HG02588 (cell line): ENCODE results near the gene RELN.

Source experiments
- ATAC-seq: cut with Tn5 transposase; IDR thresholded peaks from one replicate; pipeline ENCODE4 v1.9.1; 2021; ENCODE audit warnings: mild to moderate bottlenecking, moderate library complexity; ENCODE audit not compliant: unreplicated experiment

Gene RELN

DNA sequence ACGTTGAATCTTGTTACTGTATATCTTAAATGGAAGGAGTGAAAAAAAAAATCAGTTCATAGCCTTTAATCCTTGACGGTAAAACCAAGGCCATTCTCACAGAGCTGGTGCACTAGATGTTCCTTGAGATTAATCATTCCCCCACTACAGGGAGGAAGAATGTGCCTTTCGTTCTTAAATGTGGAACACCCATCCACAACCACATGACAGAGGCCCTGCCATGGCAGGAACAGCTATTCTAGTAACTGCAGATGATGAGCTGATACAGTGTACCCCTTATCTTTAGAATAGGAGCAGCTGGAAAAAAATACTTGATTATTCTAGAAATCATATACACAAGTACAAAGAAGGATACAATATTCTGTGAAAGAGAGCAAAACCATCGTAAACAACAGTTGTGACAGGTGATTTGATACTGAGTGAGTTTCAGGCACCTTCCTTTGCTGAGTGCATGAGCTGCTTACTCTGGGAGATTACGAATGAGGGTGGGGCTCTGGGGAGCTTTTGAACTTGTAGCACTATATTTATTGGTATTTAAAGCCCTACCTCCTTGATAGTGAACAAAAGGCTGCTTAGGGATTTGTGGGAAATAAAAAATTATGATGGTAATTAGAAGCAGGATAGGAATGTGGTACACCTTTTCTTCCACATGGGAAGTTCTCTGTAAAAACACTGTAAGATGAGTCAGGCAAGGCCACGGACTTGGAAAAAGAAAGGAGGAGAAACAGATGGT, 299.1 kb downstream of the RELN start:
- ATAC-seq = no peak

DNA sequence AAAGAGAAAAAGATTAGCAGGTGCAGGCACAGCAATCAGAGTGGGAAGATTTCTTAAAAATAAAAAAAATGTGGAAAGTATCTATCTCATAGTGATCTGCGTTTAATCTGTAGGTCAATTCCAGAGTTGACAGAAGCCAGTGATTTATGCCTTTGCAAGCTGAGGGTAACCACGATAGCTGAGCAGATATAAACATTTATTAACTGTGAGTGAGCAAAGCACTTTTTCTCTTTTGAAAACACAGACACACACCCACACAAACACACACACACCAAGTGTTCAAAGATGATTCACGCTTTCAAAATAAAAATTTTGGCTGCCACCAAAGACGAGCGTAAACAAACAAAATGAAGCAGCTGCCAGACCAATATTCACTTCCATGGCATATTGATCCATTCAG, 300.2 kb downstream of the RELN start:
- ATAC-seq = no peak

DNA sequence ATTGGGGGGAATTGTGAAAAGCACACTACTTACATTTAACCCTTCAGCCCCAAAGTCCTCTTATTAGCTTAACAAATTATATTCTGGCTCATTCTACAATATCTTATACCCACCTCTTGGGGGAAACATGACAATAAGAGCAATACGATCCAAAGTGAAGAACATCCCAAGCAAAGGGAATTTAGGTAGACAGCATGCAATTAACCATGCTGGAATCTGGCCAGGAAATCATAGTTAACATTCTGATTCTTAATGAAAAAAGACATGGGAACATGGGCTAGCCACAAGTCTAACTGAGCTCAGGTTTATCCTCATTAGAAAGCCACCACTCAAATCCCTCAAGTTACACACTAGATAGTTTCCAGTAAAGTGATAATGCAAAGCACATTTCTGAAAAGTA, 301.5 kb downstream of the RELN start:
- ATAC-seq = no peak

DNA sequence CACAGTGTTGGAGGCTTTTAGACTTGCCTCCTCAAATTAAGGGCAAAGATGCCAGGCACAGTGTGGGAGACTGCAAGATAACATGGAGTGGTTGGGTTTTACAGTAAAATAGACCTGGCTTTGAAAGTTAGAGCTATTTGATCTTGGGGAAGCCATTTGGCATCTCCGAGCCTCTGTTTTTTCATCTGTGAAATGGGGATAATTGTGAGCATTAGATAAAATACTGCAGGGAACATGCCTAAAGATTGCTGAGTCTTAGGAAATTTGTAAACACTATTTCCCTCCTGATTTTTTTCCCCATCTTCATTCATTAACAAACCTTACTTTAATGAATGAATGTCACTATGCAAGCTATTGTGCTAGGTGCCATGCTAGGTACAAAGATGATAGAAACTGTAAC, 302.2 kb downstream of the RELN start:
- ATAC-seq = no peak

DNA sequence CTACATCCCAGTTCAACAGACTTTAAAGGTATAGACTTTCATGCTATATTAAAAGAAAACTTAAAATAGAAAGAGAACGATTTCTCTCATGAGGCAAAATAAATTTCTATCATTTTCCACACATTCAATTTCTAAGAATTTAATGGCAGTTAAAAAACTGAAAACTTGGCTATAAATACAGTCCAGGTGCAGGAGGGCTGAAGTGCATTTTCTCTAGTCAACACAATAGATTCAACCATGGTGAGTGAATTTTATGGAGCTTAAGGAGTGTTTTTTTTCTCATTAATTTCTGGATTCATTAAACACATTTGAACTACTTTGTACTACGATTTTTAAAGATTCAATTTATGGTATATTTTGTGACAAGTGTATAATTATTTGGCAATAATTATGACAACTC, 302.7 kb downstream of the RELN start:
- ATAC-seq = no peak

DNA sequence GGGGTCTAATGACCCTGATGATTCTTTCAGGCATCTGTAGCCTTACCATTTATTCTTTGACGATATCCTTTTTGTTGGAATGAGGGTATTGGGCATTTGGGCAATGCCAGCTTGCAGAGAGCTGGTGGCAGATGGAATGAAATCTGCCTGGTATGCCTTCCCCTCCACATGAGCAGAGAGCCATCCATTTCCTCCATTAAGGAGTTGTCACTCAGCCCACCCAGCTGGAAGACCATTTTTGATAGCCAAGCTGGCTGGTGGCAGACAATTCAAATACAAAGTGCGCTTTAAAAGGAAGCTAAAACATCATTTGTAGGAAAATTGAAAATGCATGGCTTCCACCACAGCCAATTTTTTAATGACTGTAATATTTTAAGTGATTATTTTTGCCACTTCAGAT, 303.4 kb downstream of the RELN start:
- ATAC-seq = no peak

DNA sequence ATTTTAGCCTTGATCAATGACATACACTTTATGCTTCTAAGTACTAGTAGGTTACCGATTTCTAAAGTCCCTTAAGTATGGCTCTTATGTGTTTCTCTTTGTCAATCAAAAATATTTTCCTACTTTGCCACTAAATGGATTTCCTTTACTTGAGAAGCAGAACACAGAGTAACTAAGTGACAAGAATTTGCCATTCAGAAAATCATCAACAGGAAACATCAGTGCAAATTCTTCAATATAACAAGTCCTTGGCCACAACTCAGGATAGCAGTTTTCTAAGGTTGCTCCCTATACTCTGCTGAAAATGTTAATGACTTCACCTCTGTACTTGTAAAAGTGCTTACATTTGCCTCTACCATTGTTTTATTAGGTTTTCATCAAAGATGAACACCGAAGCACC, 303.8 kb downstream of the RELN start:
- no peak for ATAC-seq

DNA sequence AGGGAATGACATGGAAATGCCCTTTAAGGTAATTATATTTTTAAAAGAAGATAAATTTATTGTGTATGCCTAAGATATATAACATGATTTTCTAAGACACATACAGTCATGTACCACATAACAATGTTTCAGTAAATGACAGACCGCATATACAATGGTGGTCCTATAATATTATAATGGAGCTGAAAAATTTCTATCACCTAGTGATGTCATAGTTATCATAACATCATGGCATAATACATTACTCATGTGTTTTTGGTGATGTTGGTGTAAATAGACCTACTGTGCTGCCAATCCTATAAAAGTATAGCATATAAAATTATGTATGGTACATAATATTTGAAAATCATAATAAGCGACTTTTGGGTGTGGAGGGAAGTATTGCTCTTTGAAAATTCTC, 306.1 kb downstream of the RELN start:
- no peak for ATAC-seq

DNA sequence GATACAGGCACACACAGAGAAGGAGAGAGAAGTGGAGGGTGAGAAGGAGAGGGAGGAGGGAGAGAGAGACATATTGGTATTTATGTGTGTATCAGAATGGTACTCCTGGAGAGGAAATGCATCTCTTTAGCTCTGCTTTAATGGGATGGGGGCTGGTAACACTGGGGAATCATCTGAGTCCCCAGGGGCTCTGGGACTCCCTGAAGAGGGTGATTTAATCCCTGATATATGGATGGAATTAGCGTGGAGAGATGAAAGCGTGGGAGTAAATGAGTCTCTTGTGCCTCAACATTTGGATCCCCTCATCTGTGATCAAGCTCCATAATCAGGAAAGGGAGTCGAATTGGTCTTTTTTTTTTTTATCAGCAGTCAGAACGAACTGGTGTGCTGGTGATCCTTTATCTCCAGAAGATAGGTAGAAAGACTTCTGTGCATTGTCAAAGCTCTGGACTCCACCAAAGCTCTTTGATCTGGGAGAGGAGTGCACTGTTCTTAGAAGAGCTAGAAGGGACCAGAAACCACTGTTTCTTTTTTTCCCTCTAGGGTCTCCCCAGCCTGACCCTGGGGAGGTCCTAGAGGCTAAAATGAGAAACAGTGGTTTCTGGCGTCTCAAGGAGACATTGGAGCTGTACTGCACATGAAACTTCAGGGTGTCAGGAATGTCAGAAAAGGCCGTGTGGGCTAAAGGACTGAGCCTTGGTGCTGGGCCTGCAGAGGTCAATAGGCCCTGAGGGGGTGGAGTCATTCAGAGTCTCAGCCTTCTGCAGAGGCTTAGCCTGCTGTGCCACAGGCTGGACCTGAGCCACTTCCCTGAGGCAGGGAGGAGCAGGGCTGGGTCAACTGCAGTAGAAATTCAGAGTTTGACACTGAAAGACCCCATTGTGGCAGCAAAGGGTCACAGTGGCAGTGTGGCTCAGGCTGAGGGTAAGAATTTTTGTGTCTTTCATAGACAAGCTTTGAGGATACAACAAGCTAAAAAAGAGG, 309.0 kb downstream of the RELN start:
- no peak for ATAC-seq

DNA sequence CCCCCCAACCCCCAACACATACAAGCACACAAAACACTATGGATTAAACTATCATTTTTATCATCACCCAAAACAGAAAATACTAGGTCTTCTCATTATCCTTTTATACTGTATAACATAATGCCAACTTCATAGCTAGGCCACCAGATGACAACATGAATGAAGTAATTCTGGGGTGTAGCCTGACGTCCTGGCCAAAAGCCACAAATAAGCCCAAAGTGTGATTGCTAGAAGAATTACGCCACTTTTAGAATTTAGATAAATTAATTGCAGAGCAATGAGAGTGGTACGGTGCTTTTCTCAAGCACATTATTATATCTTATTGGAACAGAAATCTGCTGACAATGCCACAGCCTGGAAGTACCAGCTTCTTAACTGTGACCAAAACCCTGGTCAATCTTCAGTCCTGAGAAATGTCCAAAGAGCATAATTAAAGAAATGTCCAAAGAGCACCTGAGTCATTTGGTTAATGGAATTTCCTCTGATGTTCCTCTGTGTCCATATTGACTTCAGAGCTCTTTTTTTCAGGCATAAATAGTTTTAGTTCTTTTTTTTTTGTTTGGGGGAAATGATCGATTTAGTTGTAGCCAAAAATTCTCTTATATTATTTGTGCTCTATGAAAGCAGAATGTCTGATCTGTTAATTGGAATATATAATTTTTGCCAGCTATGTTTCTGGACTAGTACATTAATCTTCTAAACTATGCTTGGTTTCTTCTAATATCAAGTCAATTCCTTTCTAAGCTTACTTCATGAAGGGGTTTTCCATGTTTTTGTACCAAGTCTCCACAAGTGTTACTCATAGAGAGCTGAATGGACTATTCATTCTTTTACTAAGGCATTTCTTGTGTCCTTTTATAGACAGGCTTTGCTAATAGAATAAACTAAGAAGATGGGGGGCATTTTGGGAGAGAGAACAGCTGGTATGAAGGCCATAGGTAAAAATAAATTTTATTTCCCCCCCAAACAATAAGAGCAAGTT, 310.0 kb downstream of the RELN start:
- ATAC-seq = no peak

DNA sequence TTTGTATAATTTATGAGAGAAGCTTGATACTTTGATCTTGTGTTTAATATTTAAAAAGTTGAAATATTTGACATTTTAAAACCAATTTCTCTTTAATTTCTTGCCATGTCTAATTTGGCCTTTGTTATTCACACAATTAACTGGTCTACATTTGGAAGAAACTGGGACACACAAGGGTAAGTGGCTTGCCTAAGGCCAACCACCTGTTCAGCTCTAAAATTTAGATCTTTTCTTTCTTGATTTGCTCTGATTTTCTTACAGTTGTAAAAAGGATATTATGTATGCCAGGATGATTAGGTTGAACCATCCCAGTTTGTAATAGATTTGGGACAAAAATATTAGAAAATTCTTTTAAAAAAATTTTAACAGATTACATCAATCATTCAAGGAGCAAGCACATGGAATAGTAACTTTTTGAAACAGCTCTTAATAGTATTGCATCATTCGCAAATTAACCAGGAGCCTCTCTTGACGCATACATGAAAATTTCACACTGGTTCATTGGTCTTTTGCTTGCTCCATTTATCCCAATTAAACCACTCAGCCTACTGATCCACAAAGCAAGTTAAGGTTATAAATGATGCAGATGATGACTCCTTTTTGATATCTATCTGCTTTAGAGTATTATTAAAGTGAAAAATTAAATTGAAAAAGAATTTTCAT, 321.0 kb downstream of the RELN start:
- no peak for ATAC-seq

DNA sequence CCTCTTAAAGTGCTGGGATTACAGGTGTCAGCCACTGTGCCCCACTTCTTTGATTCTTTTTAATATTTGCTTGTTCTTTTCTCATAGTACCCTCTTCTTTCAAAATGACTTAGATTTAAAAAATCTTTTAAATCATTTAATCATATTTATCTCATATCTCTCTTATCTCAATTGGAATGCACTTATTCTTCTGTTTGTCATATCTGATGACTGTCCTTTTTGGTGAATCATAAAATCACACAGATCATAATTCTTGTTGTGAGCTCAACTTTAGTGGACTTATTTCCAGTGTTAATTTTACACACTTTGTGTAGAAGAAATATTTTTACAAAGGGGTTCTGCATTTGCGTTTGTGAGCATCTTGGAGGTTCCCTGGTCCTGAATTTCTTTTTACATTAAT, 323.1 kb downstream of the RELN start:
- ATAC-seq = no peak

DNA sequence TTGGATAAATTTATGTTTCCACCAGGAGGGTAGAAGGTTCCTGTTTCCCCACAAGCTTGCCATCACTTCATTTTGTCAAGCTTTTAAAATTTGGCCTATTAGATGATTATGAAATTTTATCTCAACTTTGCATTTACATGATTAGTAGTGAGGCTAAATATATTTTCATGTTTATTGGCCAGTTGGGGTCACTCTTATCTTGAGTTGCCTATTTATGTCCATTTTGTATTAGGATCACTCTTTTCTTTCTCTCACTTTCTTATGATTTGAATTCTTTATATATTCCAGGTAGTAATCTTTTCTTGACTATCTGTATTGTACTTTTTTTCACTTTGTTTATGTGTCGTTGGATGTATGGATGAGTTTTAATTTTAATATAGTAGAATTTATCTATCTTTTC, 324.9 kb downstream of the RELN start:
- ATAC-seq = no peak

DNA sequence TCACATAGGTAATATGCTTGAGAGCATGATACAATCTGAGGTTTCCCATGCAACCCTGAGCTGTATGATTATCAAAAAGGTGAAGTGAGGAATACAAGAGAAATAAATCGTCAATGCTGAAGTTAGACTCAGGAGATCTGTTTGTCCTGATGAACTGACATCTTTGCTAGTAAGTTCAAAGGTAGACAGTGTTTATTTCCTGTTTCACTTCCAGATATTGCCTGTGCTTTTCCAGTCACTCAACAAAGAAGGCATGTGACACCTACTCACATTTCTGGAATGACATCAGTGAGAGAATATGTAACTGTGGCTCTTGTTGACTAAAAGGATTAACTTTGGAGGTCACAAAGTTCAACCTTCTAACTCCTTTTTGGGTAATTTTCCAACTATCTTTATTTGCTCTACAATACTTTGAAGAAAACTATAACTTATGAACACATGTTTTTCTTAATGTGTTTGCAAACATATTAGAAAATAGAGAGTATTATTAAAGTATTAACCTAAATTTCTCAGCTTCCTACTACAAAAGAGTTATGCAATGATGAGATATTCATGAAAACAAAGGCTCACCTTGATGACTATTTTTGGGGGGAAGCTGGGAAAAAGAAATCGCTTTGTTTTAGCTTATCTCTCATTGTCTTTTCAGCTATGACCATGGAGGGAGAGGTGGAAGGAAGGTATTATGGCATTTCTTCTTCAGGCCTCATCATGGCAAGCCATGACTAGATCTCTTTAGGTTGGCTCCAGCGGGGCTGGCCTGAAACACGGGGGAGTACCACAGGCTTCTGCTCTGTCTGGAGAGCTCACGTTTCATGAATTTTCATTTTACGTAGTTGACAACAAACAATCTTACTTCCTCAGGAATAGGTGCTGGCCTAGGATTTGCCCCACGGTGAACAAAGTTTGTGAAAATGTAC, 328.7 kb downstream of the RELN start:
- ATAC-seq = no peak

DNA sequence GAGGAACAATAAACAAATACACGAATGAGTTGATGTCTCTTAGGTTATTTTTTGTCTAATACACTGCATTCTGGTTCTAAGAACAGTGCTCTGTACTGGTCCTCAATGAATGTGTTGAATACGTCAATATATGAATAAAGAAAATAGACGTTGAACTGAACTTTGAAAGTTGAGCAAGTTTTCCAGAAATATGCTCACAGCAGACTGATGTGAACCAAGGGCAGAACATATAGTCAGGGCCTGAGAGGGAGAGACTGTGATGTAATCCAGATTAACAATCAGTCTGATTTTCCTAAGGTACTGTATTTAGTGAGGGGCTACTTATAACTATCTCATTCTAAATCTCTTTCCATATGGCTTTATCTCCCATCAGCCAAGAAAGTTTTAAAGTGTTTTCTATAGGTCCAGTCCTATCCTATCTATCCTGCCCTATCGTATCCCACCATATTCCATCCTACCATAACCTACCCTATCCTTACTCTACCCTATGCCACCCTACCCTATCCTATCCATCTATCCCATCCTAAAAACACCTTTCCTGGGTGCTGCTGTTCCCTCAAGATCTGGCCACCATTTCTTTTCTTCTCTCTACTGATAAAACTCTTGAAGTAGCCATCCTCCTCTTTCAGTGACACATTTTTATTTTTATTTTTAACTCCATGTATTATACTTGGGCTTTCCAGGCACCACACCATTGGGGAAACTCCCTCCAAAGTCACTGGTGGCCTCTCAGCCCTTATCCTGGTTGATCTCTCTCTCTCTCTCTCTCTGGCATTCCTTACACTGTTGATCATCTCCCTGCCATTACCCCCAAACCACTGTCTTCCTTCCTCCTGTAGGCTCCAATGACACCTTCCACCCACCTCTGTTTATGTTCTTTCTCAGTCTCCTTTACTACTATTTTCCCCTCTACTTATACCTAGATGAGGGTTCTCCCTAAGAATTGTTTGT, 331.1 kb downstream of the RELN start:
- no peak for ATAC-seq

DNA sequence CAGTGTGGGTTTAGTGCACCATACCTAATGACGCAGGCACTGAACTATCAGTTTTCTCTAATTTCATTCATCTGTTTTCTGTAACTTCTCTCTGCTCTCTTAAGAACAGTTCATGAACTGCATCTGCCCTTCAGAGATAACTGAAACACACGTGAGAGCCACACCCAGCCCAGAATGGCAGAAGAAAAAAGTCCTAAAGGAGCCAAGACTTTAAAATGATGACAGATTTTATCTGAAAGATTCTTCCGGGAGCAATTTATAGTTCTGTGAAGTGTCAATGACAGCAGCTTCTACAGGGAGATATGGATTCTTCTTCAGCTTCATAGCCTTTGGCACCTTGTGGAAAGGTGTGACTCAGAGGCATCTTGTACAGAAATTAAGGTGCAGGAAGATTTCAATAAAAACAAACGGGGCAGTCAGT, 332.0 kb downstream of the RELN start:
- no peak for ATAC-seq

DNA sequence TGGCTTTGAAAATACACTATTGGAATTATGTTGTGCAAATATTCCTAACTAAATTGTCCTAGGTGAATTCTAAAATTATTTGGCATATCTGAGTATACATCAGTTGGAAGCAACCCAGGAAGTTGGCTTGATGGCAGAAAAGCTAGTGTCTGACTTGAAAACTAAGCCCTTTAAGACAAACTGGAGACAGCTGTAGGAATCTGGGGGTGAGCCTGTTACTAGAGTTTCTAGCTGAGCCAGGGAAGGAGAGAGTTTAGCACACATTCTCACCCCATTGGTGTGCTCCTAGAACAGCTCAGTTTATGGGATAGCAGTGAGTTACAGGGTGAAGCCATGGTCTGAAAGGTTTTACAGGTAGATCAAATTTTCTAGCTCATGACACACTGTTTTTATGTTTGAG, 333.2 kb downstream of the RELN start:
- no peak for ATAC-seq
